ENCODE data around the gene C17orf114.

The C17orf114 gene

GRCh38 chr17:4795168-4795567 is 7.0 kb downstream of the C17orf114 start:
- DNase-seq: no peak
- Mint-ChIP-seq H3K36me3 (peaks cover 8% of the 10 kb centered on the region), H3K4me3 (peak overlapping the region; percentile 99), H3K9me3 (no peaks in the 10 kb centered on the region), H3K4me1 (ENCODE audit: low read depth) (peaks cover 18% of the 10 kb centered on the region), H3K27me3 (no peaks in the 10 kb centered on the region), H3K27ac (peak overlapping the region; percentile 92)
- intact Hi-C loops (cut with micrococcal nuclease): no loop called here
- CTCF ChIA-PET: no interaction called here
- POLR2A ChIA-PET: no interaction called here

GRCh38 chr17:4790705-4791088 is 11.4 kb downstream of the C17orf114 start:
- intact Hi-C loops (cut with micrococcal nuclease): loop anchor here (2.0 to 5.0 kb wide), 5 partner anchors 60 to 228 kb away; partner anchors contain the start of genes ARRB2, CHRNE, GGT6 and MED11
- Mint-ChIP-seq H3K4me3 (peak overlapping the region; percentile 73), H3K27ac (peak overlapping the region; percentile 82), H3K9me3 (no peaks in the 10 kb centered on the region), H3K27me3 (peaks cover 19% of the 10 kb centered on the region), H3K4me1 (ENCODE audit: low read depth) (peaks cover 32% of the 10 kb centered on the region), H3K36me3 (no peaks in the 10 kb centered on the region)
- ChIA-PET POLR2A (interaction anchor here (0.6 to 2.0 kb wide), 15 partner anchors 10 to 179 kb away, joined by 3 to 13 read pairs (median 5); partner anchors contain the start of genes ARRB2, C17orf107, CXCL16 and MED11), CTCF (interaction anchor here (0.6 to 2.5 kb wide), 32 partner anchors 8 to 575 kb away, joined by 3 to 28 read pairs (median 5); partner anchors contain the start of genes ARRB2, CHRNE, MED11 and MINK1)
- DNase-seq: no peak

DNA sequence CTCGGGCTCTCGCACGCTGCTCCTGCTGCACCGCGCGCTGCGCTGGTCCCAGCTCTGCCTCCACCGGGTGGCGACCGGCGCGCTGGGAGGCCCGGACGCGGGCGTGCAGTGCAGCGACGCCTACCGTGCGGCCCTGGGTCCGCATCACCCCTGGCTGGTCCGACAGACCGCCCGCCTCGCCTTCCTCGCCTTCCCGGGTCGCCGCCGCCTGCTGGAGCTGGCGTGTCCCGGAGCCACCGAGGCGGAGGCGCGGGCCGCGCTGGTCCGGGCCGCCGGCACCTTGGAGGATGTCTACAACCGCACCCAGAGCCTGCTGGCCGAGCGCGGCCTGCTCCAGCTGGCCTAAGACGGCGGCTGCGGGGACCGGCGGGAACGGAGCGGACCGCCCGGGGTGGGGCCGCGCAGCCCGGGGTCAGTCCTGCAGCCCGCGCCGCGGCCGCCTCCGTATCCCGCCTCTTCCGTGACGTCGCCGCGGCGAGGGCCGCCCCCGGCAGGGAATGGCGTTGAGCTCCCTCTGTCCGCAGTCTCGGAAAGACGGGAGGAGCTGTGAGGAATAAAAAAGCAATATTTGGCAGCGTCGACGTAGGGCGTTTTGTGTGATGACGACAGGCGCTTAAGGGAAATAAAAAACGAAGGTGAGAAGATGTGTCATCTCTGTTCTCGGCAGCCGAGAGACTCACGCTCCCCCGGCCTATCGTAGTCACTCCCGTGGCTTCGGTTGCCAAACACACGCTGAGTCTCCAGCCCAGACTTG is 12.0 kb downstream of the C17orf114 start:
- intact Hi-C loops (cut with micrococcal nuclease): loop anchor here (2.0 to 5.0 kb wide), 5 partner anchors 59 to 228 kb away; partner anchors contain the start of genes ARRB2, CHRNE, GGT6 and MED11
- H3K27me3 Mint-ChIP-seq: peaks cover 25% of the 10 kb centered on the region
- peak; percentile 89 for DNase-seq
- CTCF ChIA-PET: interaction anchor here (0.6 to 2.5 kb wide), 42 partner anchors 9 to 574 kb away, joined by 3 to 28 read pairs (median 5); partner anchors contain the start of genes ARRB2, C17orf107, CHRNE and MED11
- H3K9me3 Mint-ChIP-seq: no peaks in the 10 kb centered on the region
- peaks cover 31% of the 10 kb centered on the region for H3K4me1 Mint-ChIP-seq (ENCODE audit: low read depth)
- peak overlapping the region; percentile 73 for H3K4me3 Mint-ChIP-seq
- no peaks in the 10 kb centered on the region for H3K36me3 Mint-ChIP-seq
- H3K27ac Mint-ChIP-seq: peak overlapping the region; percentile 82
- POLR2A ChIA-PET: interaction anchor here (0.6 to 2.0 kb wide), 19 partner anchors 10 to 204 kb away, joined by 3 to 13 read pairs (median 4); partner anchors contain the start of genes ARRB2, C17orf107, CHRNE and CXCL16

DNA sequence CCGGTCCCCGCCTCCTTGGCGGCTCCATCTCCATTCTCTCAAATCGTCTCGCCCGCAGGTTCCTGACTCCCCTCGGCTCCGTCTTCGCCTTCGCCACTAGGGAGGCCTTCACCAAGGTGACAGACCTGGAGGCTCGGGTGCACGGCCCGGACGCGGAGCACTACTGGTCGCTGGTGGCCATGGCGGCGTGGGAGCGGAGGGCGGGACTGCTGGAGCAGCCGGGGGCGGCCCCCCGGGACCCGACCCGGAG is 12.5 kb downstream of the C17orf114 start:
- peak overlapping the region; percentile 77 for H3K4me3 Mint-ChIP-seq
- DNase-seq: no peak
- H3K27ac Mint-ChIP-seq: no peak overlapping the region
- POLR2A ChIA-PET: interaction anchor here (0.9 to 2.0 kb wide), 12 partner anchors 11 to 180 kb away, joined by 3 to 13 read pairs (median 5); partner anchors contain the start of genes ARRB2, C17orf107, CHRNE and CXCL16
- no peaks in the 10 kb centered on the region for H3K36me3 Mint-ChIP-seq
- CTCF ChIA-PET: interaction anchor here (0.8 to 2.5 kb wide), 33 partner anchors 9 to 233 kb away, joined by 3 to 28 read pairs (median 5); partner anchors contain the start of genes ARRB2, C17orf107, MED11 and MINK1
- no peaks in the 10 kb centered on the region for H3K9me3 Mint-ChIP-seq
- peaks cover 27% of the 10 kb centered on the region for H3K27me3 Mint-ChIP-seq
- peaks cover 31% of the 10 kb centered on the region for H3K4me1 Mint-ChIP-seq (ENCODE audit: low read depth)
- intact Hi-C loops (cut with micrococcal nuclease): no loop called here

DNA sequence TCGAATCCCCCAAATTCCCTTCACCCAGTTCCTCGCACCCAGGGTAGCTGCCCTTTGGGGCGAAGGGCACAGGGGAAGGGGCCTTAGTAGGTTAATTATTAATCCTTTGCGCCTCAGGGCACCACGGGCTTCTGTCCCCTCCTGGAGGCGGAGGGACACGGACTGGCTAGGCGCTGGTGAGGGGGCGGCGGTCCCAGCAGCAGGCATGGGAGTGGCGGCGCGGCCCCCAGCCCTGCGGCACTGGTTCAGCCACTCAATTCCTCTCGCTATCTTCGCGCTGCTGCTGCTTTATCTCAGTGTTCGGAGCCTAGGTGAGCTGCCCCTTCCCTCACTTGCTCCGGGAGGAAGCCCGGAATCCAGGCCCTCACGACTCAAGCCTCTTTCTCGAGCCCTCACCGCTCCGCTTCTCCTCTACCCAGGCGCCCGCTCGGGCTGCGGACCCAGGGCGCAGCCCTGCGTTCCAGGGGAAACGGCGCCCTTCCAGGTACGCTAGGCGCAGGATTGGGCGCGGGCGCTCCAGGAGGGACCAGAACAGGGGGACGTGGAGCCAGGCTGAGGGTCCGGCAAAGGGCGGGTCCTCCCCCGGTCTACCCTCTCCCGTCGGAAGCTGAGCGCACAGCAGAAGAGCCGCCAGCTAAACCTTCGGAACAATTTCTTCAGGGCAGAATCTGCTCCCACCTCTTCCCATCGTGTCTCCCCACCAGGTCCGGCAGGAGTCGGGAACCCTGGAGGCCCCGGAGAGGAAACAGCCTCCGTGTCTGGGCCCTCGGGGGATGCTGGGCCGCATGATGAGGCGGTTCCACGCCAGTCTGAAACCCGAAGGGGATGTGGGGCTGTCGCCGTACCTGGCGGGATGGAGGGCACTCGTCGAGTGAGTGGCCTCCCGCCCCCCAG is 13.1 kb downstream of the C17orf114 start, which contains the start of gene GLTPD2:
Gene GLTPD2, plus strand, starts transcription at position 158 of the 894 bp plus-strand sequence. Its CDS starts 48 bp downstream, at position 206.
- DNase-seq: no peak
- Mint-ChIP-seq H3K36me3 (no peaks in the 10 kb centered on the region), H3K27ac (no peak within 1 kb of the TSS), H3K4me3 (peak within 1 kb of the TSS; percentile 77), H3K27me3 (peaks cover 33% of the 10 kb centered on the region), H3K9me3 (no peaks in the 10 kb centered on the region), H3K4me1 (ENCODE audit: low read depth) (peaks cover 31% of the 10 kb centered on the region)
- CTCF ChIA-PET: interaction anchor here (1.0 to 2.5 kb wide), 33 partner anchors 10 to 233 kb away, joined by 3 to 28 read pairs (median 5); partner anchors contain the start of genes ARRB2, C17orf107, MED11 and PELP1
- POLR2A ChIA-PET: interaction anchor here (0.9 to 2.0 kb wide), 10 partner anchors 11 to 180 kb away, joined by 3 to 13 read pairs (median 5); partner anchors contain the start of genes ARRB2, C17orf107, CHRNE and CXCL16
- intact Hi-C loops (cut with micrococcal nuclease): no loop called here

- intact Hi-C loops (cut with micrococcal nuclease): no loop called here
- no peak for DNase-seq
- Mint-ChIP-seq H3K4me3 (no peak overlapping the region), H3K36me3 (no peaks in the 10 kb centered on the region), H3K27ac (no peak overlapping the region), H3K4me1 (ENCODE audit: low read depth) (peaks cover 31% of the 10 kb centered on the region), H3K9me3 (no peaks in the 10 kb centered on the region), H3K27me3 (peaks cover 37% of the 10 kb centered on the region)
- ChIA-PET POLR2A (no interaction called here), CTCF (interaction anchor here (1.0 to 1.9 kb wide), 5 partner anchors 19 to 152 kb away, joined by 3 to 6 read pairs (median 4); partner anchors contain the start of genes PLD2, RNF167 and SLC25A11)
Measured at GRCh38 chr17:4788159-4788806, 13.8 kb downstream of the C17orf114 start.

DNA sequence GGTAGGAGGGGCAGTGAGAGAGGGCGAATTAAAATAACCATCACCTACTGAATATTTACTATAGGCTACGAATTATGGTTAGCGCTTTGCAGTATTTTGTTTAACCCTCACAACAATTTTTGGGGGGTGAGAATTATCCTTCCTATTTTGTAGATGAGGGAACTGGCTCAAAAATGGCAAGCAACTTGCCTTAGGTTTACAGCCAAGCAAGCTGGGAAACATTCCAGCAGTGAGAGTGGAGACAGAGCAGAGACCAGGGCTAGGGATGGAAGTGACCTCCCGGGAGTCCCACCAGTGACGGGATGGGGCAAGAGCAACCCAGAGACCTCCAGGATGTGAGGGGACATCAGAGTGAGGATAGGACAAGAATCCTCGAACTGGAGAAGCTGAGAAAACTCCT is 15.6 kb downstream of the C17orf114 start:
- no peaks in the 10 kb centered on the region for H3K36me3 Mint-ChIP-seq
- peaks cover 31% of the 10 kb centered on the region for H3K4me1 Mint-ChIP-seq (ENCODE audit: low read depth)
- no peak overlapping the region for H3K4me3 Mint-ChIP-seq
- ChIA-PET CTCF (interaction anchor here (0.8 to 1.9 kb wide), 6 partner anchors 10 to 117 kb away, joined by 3 to 6 read pairs (median 4); partner anchors contain the start of genes CHRNE and PSMB6), POLR2A (interaction anchor here (1.0 kb wide), 1 partner anchor 20 kb away, joined by 3 read pairs; the partner anchor contains the start of gene PLD2)
- peaks cover 45% of the 10 kb centered on the region for H3K27me3 Mint-ChIP-seq
- no peak for DNase-seq
- no peak overlapping the region for H3K27ac Mint-ChIP-seq
- no peaks in the 10 kb centered on the region for H3K9me3 Mint-ChIP-seq
- intact Hi-C loops (cut with micrococcal nuclease): loop anchor here (2.0 kb wide), 1 partner anchor 102 kb away; no protein-coding TSS in a partner anchor

- intact Hi-C loops (cut with micrococcal nuclease): loop anchor here (2.0 kb wide), 1 partner anchor 103 kb away; no protein-coding TSS in a partner anchor
- H3K4me1 Mint-ChIP-seq (ENCODE audit: low read depth): peaks cover 28% of the 10 kb centered on the region
- no peak within 1 kb of the TSS for H3K27ac Mint-ChIP-seq
- no peak for DNase-seq
- no peaks in the 10 kb centered on the region for H3K9me3 Mint-ChIP-seq
- CTCF ChIA-PET: interaction anchor here (0.9 to 1.9 kb wide), 5 partner anchors 10 to 117 kb away, joined by 3 to 6 read pairs (median 4); partner anchors contain the start of genes CHRNE and PSMB6
- POLR2A ChIA-PET: interaction anchor here (1.0 kb wide), 1 partner anchor 20 kb away, joined by 3 read pairs; the partner anchor contains the start of gene PLD2
- peaks cover 45% of the 10 kb centered on the region for H3K27me3 Mint-ChIP-seq
- H3K36me3 Mint-ChIP-seq: no peaks in the 10 kb centered on the region
- peak within 1 kb of the TSS; percentile 32 for H3K4me3 Mint-ChIP-seq
Measured at GRCh38 chr17:4786106-4786511, 16.0 kb downstream of the C17orf114 start, which contains the start of gene VMO1. Gene VMO1, minus strand, starts transcription at chr17:4786364. Its CDS starts 12 bp downstream, at chr17:4786352.

DNA sequence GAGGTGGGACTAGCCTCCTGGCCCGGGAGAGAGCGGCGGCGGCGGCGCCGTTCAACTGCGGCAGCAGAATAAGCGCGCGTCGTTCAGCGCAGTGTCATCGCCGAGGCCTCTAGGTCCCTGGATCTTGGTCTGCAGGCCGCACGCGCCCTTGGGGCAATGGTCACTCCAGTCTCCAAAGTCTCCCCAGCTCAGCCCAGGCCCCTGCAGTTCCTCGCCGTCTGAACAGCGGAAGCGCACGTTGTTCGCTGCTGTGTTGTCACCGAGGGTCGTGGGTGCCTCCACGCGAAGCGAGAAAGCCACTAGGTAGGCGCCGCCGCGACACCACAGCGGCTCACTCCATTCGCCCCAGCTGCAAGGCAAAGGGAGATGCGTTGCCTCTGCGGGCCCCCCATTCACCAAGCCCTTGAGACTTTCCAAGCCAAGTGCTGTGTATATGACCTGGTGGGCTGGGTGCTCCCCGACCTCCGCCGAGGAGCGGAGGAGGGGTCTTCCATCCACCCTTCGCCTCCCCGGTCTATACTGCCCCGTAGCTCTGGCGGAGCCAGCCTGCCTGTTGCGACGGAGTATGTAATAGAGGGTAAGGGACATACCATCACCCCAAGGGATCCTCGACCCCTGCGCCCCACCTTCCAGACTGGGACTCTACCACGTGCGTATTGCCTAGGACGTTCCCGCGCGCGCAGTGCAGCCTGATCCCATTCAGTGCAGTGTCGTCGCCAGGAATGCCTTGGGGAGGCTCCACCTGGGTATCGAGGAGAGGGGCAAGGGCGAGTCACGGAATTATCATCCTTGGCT is 16.6 kb downstream of the C17orf114 start:
- ChIA-PET CTCF (interaction anchor here (1.3 kb wide), 1 partner anchor 54 kb away, joined by 4 read pairs; no protein-coding TSS in a partner anchor), POLR2A (interaction anchor here (1.0 kb wide), 1 partner anchor 21 kb away, joined by 3 read pairs; the partner anchor contains the start of gene PLD2)
- H3K4me1 Mint-ChIP-seq (ENCODE audit: low read depth): peaks cover 22% of the 10 kb centered on the region
- no peaks in the 10 kb centered on the region for H3K36me3 Mint-ChIP-seq
- H3K27me3 Mint-ChIP-seq: peaks cover 48% of the 10 kb centered on the region
- DNase-seq: no peak
- H3K9me3 Mint-ChIP-seq: no peaks in the 10 kb centered on the region
- intact Hi-C loops (cut with micrococcal nuclease): loop anchor here (2.0 kb wide), 1 partner anchor 103 kb away; no protein-coding TSS in a partner anchor
- H3K27ac Mint-ChIP-seq: no peak overlapping the region
- H3K4me3 Mint-ChIP-seq: peak overlapping the region; percentile 32

GRCh38 chr17:4782652-4783051 is 19.5 kb downstream of the C17orf114 start:
- Mint-ChIP-seq H3K27me3 (peaks cover 52% of the 10 kb centered on the region), H3K36me3 (no peaks in the 10 kb centered on the region), H3K4me3 (no peak overlapping the region), H3K27ac (no peak overlapping the region), H3K4me1 (ENCODE audit: low read depth) (peaks cover 15% of the 10 kb centered on the region), H3K9me3 (no peaks in the 10 kb centered on the region)
- intact Hi-C loops (cut with micrococcal nuclease): no loop called here
- ChIA-PET POLR2A (no interaction called here), CTCF (no interaction called here)
- peak; percentile 45 for DNase-seq
